ENCODE results near the gene CWF19L2. TPM values are rescaled to one million over a fixed set of nuclear protein-coding genes. Genes with fewer than 3 reads are reported as not detected.
A peak's percentile ranks its signal among the peaks of the same experiment; 100 is the strongest.
"Not testable (repeated sequence)": the region's sequence is repeated elsewhere in the genome, so short reads cannot be mapped to it uniquely, and the experiment has no call there.

Gene CWF19L2
- total RNA-seq, 2 experiments from 2014 or later = 11.9 to 13.6 TPM

DNA sequence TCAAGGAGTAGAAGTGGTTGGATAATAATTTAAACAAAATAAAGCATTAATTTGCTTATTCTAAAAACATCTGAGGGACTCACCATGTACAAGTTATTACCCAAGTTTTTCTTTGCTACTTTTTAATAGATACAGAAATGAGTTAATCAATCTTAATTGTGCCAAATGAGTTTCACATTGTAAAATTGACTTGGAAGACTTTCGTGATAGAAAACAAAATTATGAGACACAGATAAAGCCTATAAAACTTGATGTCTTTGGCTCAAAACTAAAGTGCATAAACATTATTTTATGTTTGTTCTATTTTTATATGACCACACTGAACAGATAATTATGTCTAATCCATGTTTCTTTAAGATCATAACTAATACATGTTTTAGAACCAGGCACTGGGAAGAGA lies 10.1 kb upstream of the CWF19L2 start:
- DNase-seq (no peak), ATAC-seq (no peak)
- Mint-ChIP-seq H3K36me3 (ENCODE audit: low read depth) (peaks cover 2% of the 10 kb centered on the region), H3K27me3 (peaks cover 30% of the 10 kb centered on the region), H3K4me1 (ENCODE audit: low read depth) (no peaks in the 10 kb centered on the region), H3K4me3 (no peak overlapping the region), H3K9me3 (peaks cover 7% of the 10 kb centered on the region), H3K27ac (no peak overlapping the region)
- CTCF ChIA-PET = no interaction called here
- POLR2A ChIA-PET = no interaction called here
- intact Hi-C loops (cut with micrococcal nuclease) = no loop called here
- no peak for TF ChIP-seq CTCF (IDR thresholded peaks at IDR 0.05)

GRCh38 chr11:107466275-107466866 lies 8.7 kb upstream of the CWF19L2 start:
- intact Hi-C loops (cut with micrococcal nuclease); ATAC-seq; H3K4me1 Mint-ChIP-seq (ENCODE audit: low read depth); H3K27ac Mint-ChIP-seq; H3K36me3 Mint-ChIP-seq (ENCODE audit: low read depth); DNase-seq; H3K4me3 Mint-ChIP-seq; H3K9me3 Mint-ChIP-seq; POLR2A ChIA-PET; CTCF ChIA-PET: not testable (repeated sequence)
- peaks cover 27% of the 10 kb centered on the region for H3K27me3 Mint-ChIP-seq

- Mint-ChIP-seq H3K9me3 (no peaks in the 10 kb centered on the region), H3K36me3 (ENCODE audit: low read depth) (peaks cover 6% of the 10 kb centered on the region), H3K27ac (peak overlapping the region; percentile 84), H3K4me3 (peak overlapping the region; percentile 89), H3K4me1 (ENCODE audit: low read depth) (peaks cover 29% of the 10 kb centered on the region), H3K27me3 (no peaks in the 10 kb centered on the region)
- DNase-seq (peak; percentile 22), ATAC-seq (peak; percentile 35)
- ChIA-PET POLR2A (interaction anchor here (1.4 to 2.1 kb wide), 2 partner anchors 10 to 23 kb away, joined by 3 to 11 read pairs; no protein-coding TSS in a partner anchor), CTCF (interaction anchor here (1.1 to 1.7 kb wide), 2 partner anchors 10 to 106 kb away, joined by 3 to 5 read pairs; no protein-coding TSS in a partner anchor)
- intact Hi-C loops (cut with micrococcal nuclease) = no loop called here
- no peak for TF ChIP-seq CTCF (IDR thresholded peaks at IDR 0.05)
Measured at GRCh38 chr11:107457205-107457557, 444 bp downstream of the CWF19L2 start.

DNA sequence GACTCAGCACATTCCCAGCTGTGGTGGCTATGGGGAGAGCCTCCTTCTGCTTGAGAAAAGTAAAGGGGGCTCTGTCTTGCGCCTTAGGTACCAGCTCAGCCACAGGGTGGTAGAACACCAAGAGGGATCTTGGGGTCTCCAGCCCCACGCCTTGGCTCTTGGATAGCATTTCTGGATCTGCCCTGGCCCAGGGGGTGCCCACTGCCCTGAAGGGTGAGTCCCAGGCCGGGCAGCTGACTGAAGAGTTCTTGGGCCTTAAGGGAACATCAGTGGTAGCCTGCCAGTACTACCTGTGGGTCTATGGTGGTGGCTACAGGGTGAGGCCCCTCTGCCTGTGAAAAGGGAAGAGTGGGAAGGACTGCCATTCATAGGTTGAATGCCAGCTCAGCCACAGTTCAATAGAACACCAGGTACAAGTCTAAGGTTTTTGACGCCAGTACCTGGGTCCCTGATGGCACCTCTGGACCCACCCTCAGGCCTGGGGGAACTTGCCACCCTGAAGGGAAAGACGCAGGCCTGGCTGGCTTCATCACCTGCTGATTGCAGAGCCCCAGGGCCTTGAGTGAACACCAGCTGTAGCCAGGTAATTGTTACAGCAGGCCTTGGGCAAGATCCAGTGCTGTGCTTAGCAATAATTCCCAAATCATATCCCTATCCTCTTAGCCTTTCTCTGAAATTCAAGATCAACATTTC lies 3.9 kb downstream of the CWF19L2 start:
- peaks cover 42% of the 10 kb centered on the region for H3K4me1 Mint-ChIP-seq (ENCODE audit: low read depth)

DNA sequence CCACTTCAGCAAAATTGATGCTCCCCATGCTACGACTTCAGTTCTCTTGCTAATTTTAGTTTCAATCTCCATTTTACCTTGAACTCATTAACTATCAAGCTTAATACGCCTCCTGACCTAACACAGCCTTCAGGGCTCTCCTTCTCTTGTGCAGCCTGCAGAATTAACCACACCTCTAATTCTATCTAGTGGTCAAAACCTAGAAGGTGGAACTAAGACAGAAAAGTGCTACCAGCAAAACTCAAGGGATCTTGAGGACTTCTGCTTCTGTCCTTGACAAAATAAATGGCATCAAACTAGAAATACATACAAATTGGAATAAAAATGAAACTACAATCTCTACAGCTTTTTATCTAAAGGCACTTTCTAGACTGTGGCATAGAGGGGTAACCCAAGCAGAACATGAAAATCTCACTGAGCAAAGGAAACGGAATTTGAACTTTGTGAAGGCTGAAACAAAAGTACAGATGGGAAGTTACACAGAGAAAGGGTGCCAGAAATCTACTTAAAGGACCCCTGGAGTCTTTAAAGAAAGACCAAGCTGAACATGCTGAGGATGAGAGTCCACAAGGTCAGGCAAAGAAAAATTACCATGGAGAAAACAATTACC lies 10.7 kb downstream of the CWF19L2 start:
- POLR2A ChIA-PET = interaction anchor here (2.3 kb wide), 1 partner anchor 11 kb away, joined by 11 read pairs; the partner anchor contains the start of gene CWF19L2
- intact Hi-C loops (cut with micrococcal nuclease) = no loop called here
- Mint-ChIP-seq H3K27ac (no peak overlapping the region), H3K9me3 (no peaks in the 10 kb centered on the region), H3K4me3 (no peak overlapping the region), H3K36me3 (ENCODE audit: low read depth) (peaks cover 44% of the 10 kb centered on the region), H3K4me1 (ENCODE audit: low read depth) (peaks cover 32% of the 10 kb centered on the region), H3K27me3 (no peaks in the 10 kb centered on the region)
- CTCF ChIA-PET = interaction anchor here (0.7 kb wide), 1 partner anchor 10 kb away, joined by 3 read pairs; no protein-coding TSS in a partner anchor
- DNase-seq (no peak), ATAC-seq (no peak)
- TF ChIP-seq CTCF (IDR thresholded peaks at IDR 0.05) = no peak

More for the DNA sequence above, 3.9 kb downstream of the CWF19L2 start:
- Mint-ChIP-seq H3K27me3 (no peaks in the 10 kb centered on the region), H3K36me3 (ENCODE audit: low read depth) (peaks cover 12% of the 10 kb centered on the region), H3K4me3 (no peak overlapping the region), H3K27ac (no peak overlapping the region), H3K9me3 (no peaks in the 10 kb centered on the region)
- ChIA-PET CTCF (no interaction called here), POLR2A (interaction anchor here (0.6 kb wide), 1 partner anchor 10 kb away, joined by 3 read pairs; no protein-coding TSS in a partner anchor)
- no peak for DNase-seq
- no peak for ATAC-seq
- intact Hi-C loops (cut with micrococcal nuclease) = no loop called here
- no peak for TF ChIP-seq CTCF (IDR thresholded peaks at IDR 0.05)
